ENCODE measurements around the gene RNF115. TPM values are rescaled to one million over a fixed set of nuclear protein-coding genes. Genes with fewer than 3 reads are reported as not detected.
"Not testable (repeated sequence)": the region's sequence is repeated elsewhere in the genome, so short reads cannot be mapped to it uniquely, and the experiment has no call there.

The RNF115 gene
- total RNA-seq, 1 experiment from 2014 or later, result 23.8 TPM

- H3K4me3 ChIP-seq, result peak overlapping the region; percentile 46
- no peaks in the 10 kb centered on the region for H3K9me3 ChIP-seq (replicated peaks)
- H3K27ac ChIP-seq, result no peak overlapping the region; the same call in 1 of the 2 replicates
- H3K27me3 ChIP-seq (replicated peaks), result no peaks in the 10 kb centered on the region
- peak in 1 of 2 experiments; percentile 48 for DNase-seq (ENCODE audit: low read depth in 1 of 2, low spot score in 2 of 2)
- H3K36me3 ChIP-seq, result peaks cover 68% of the 10 kb centered on the region
- peaks cover 29% of the 10 kb centered on the region for H3K4me1 ChIP-seq (replicated peaks)
These were observed 22.3 kb upstream of the RNF115 start for GRCh38 chr1:145846201-145846612.

DNA sequence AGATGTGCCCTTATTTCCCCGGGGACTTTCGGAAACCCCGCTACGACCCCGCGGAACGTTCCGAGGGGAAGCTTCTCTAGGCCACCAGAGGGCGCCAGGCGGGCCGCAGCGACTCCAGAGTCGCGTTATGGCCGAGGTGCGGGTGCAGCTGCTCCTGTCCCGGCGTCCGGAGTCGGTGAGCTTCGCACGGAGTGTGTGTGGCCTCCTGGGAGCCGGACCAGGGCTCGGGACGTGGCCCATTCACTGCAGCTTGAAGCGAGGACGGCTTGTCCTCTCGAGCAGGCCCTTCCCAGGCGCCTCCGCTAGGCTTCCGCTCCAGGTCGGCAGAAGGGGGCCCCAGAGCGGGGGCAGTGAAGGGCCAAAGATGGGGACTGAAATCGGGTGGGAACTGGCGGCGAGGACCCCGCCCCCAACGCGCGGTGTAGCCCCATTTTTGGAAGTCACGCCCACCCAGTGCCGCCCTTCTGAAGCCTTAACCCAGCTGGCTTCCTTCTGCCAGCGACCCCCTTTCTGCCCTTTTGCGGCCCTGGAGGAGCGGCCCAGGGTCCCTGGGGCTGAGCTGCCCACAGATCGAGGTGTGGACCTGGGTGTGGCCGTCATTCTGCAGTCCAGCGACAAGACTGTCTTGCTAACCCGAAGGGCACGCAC is 21.7 kb upstream of the RNF115 start, which contains the start of gene NUDT17:
Gene NUDT17, plus strand, starts transcription at position 117 of the 648 bp plus-strand sequence. Its CDS starts 11 bp downstream, at position 128.
- Histone ChIP-seq H3K4me3 (peak within 1 kb of the TSS; percentile 46), H3K36me3 (peaks cover 68% of the 10 kb centered on the region), H3K4me1 (replicated peaks) (peaks cover 29% of the 10 kb centered on the region), H3K27me3 (replicated peaks) (no peaks in the 10 kb centered on the region), H3K9me3 (replicated peaks) (no peaks in the 10 kb centered on the region), H3K27ac (peak within 1 kb of the TSS; percentile 31)
- peak; percentile 84 to 86 for DNase-seq (ENCODE audit: low read depth in 1 of 2, low spot score in 2 of 2)

DNA sequence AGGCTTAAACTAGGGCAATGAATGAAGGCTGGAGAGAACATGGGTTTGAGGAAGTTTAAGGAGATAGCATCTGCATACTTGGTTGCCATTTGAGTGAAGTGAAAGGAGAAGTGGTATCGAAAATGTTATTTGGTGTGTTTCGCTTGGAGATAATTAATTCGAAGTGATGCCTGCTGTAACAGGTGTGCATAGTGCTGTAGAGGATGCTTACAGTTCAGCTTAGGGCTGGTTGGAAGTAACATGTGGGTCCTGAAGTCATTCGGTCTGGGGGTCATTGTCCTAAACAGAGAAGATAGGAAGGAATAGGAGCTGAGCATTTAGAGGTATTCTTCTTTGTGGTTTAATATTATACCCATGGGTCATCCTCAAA is 21.2 kb upstream of the RNF115 start:
- peak overlapping the region; percentile 46 for H3K4me3 ChIP-seq
- H3K36me3 ChIP-seq, result peaks cover 68% of the 10 kb centered on the region
- H3K9me3 ChIP-seq (replicated peaks), result no peaks in the 10 kb centered on the region
- DNase-seq (ENCODE audit: low read depth in 1 of 2, low spot score in 2 of 2), result no peak
- no peaks in the 10 kb centered on the region for H3K27me3 ChIP-seq (replicated peaks)
- no peak overlapping the region for H3K27ac ChIP-seq
- peaks cover 25% of the 10 kb centered on the region for H3K4me1 ChIP-seq (replicated peaks)

- H3K27me3 ChIP-seq (replicated peaks), result no peaks in the 10 kb centered on the region
- no peaks in the 10 kb centered on the region for H3K9me3 ChIP-seq (replicated peaks)
- H3K27ac ChIP-seq, result no peak overlapping the region
- peaks cover 14% of the 10 kb centered on the region for H3K4me1 ChIP-seq (replicated peaks)
- DNase-seq (ENCODE audit: low read depth in 1 of 2, low spot score in 2 of 2), result no peak
- peaks cover 68% of the 10 kb centered on the region for H3K36me3 ChIP-seq
- H3K4me3 ChIP-seq, result no peak overlapping the region
These were observed 19.1 kb upstream of the RNF115 start for GRCh38 chr1:145843031-145843430.

DNA sequence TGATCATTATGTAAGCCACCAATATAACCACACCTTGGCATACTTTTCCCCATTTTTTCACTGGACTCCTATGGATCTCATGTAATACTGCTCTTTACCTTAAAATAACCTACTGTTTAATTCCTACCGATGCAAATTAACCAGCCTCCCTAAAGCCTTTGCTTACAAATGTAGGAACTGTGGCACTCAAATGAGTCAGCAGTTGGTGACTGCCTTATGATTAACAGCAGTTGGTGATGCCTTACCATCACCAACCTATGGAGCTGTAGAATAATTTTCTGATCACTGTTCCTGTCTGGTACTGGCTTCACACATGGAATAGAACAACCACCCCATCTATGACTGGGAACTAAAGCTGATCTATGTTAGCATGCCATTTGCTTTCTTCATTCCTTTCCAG is 13.8 kb upstream of the RNF115 start:
- no peak overlapping the region for H3K4me3 ChIP-seq
- H3K36me3 ChIP-seq, result peaks cover 97% of the 10 kb centered on the region
- no peaks in the 10 kb centered on the region for H3K27me3 ChIP-seq (replicated peaks)
- H3K9me3 ChIP-seq (replicated peaks), result no peaks in the 10 kb centered on the region
- H3K4me1 ChIP-seq (replicated peaks), result no peaks in the 10 kb centered on the region
- no peak for DNase-seq (ENCODE audit: low read depth in 1 of 2, low spot score in 2 of 2)
- no peak overlapping the region for H3K27ac ChIP-seq

- DNase-seq (ENCODE audit: low read depth in 1 of 2, low spot score in 2 of 2), result not testable (repeated sequence)
These were observed 6.9 kb upstream of the RNF115 start for GRCh38 chr1:145830810-145831209.

GRCh38 chr1:145828367-145829026 is 4.6 kb upstream of the RNF115 start:
- Histone ChIP-seq H3K27ac (no peak overlapping the region), H3K36me3 (peaks cover 93% of the 10 kb centered on the region), H3K4me3 (no peak overlapping the region), H3K9me3 (replicated peaks) (no peaks in the 10 kb centered on the region), H3K4me1 (replicated peaks) (peaks cover 7% of the 10 kb centered on the region), H3K27me3 (replicated peaks) (no peaks in the 10 kb centered on the region)
- no peak for DNase-seq (ENCODE audit: low read depth in 1 of 2, low spot score in 2 of 2)

More at GRCh38 chr1:145830810-145831209, 6.9 kb upstream of the RNF115 start:
- H3K36me3 ChIP-seq, result peaks cover 98% of the 10 kb centered on the region
- H3K9me3 ChIP-seq (replicated peaks); H3K27ac ChIP-seq; H3K4me1 ChIP-seq (replicated peaks); H3K27me3 ChIP-seq (replicated peaks); H3K4me3 ChIP-seq: not testable (repeated sequence)

GRCh38 chr1:145827966-145828365 is 4.1 kb upstream of the RNF115 start:
- H3K27ac ChIP-seq, result no peak overlapping the region
- no peaks in the 10 kb centered on the region for H3K27me3 ChIP-seq (replicated peaks)
- no peak overlapping the region for H3K4me3 ChIP-seq
- peaks cover 7% of the 10 kb centered on the region for H3K4me1 ChIP-seq (replicated peaks)
- no peak for DNase-seq (ENCODE audit: low read depth in 1 of 2, low spot score in 2 of 2)
- no peaks in the 10 kb centered on the region for H3K9me3 ChIP-seq (replicated peaks)
- H3K36me3 ChIP-seq, result peaks cover 88% of the 10 kb centered on the region

DNA sequence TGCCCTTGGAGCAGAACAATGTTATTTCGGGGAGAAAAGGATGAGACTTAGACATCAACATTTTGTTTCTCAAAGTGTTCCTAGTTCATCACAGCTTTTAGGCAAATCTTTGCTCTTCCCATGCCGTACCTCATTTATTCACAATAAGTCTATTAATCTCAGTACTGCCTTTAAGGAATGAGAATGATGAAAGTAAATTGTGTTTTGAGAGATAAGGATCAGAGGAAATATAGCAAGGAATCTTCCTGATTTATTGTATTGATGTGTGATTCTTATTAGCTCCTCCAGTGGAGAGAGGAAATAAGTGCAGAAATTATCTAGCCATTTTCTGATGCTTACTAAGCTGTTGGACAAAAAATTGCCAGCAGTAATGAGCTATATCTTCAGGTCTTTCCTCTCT is 2.1 kb upstream of the RNF115 start:
- no peaks in the 10 kb centered on the region for H3K27me3 ChIP-seq (replicated peaks)
- no peak for DNase-seq (ENCODE audit: low read depth in 1 of 2, low spot score in 2 of 2)
- no peaks in the 10 kb centered on the region for H3K9me3 ChIP-seq (replicated peaks)
- H3K27ac ChIP-seq, result no peak overlapping the region
- peaks cover 69% of the 10 kb centered on the region for H3K36me3 ChIP-seq
- H3K4me3 ChIP-seq, result no peak overlapping the region
- H3K4me1 ChIP-seq (replicated peaks), result peaks cover 7% of the 10 kb centered on the region

GRCh38 chr1:145824499-145824842 is 576 bp upstream of the RNF115 start:
- Histone ChIP-seq H3K4me1 (replicated peaks) (peaks cover 7% of the 10 kb centered on the region), H3K36me3 (peaks cover 54% of the 10 kb centered on the region), H3K27me3 (replicated peaks) (no peaks in the 10 kb centered on the region), H3K4me3 (peak overlapping the region; percentile 83), H3K27ac (peak overlapping the region; percentile 83), H3K9me3 (replicated peaks) (no peaks in the 10 kb centered on the region)
- DNase-seq (ENCODE audit: low read depth in 1 of 2, low spot score in 2 of 2), result no peak

DNA sequence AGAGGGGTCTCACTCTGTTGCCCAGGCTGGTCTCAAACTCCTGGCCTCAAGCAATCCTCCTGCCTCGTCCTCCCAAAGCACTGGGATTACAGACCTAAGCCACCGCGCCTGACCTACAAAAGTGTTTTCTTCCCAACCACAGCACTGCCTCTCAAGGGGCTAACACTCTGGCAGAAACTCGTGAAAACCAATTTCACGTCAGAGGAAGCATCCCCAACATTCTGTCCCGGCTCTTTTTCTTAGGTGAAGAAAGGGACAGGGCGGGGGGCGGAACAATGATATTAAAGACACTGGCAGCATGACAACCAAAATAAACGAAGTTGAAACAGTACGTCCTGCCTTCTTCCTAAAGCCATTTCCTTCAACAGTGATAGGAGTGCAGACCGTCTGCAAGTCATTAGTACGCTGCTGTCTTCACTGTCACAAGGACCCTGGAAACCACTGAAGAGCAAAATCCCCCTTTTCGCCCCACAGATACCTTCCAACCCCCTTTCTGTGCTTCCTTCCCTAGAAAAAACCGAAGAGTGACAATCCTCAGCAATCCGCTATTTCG is 1.0 kb downstream of the RNF115 start:
- DNase-seq (ENCODE audit: low read depth in 1 of 2, low spot score in 2 of 2); H3K27ac ChIP-seq; H3K27me3 ChIP-seq (replicated peaks); H3K9me3 ChIP-seq (replicated peaks); H3K4me1 ChIP-seq (replicated peaks); H3K4me3 ChIP-seq: not testable (repeated sequence)
- peaks cover 38% of the 10 kb centered on the region for H3K36me3 ChIP-seq

- not testable (repeated sequence) for H3K4me1 ChIP-seq (replicated peaks); H3K9me3 ChIP-seq (replicated peaks); H3K27ac ChIP-seq; H3K27me3 ChIP-seq (replicated peaks); H3K36me3 ChIP-seq; H3K4me3 ChIP-seq
- DNase-seq (ENCODE audit: low read depth in 1 of 2, low spot score in 2 of 2), result peak in 1 of 2 experiments; percentile 64
These were observed 5.8 kb downstream of the RNF115 start for GRCh38 chr1:145818095-145818494.

DNA sequence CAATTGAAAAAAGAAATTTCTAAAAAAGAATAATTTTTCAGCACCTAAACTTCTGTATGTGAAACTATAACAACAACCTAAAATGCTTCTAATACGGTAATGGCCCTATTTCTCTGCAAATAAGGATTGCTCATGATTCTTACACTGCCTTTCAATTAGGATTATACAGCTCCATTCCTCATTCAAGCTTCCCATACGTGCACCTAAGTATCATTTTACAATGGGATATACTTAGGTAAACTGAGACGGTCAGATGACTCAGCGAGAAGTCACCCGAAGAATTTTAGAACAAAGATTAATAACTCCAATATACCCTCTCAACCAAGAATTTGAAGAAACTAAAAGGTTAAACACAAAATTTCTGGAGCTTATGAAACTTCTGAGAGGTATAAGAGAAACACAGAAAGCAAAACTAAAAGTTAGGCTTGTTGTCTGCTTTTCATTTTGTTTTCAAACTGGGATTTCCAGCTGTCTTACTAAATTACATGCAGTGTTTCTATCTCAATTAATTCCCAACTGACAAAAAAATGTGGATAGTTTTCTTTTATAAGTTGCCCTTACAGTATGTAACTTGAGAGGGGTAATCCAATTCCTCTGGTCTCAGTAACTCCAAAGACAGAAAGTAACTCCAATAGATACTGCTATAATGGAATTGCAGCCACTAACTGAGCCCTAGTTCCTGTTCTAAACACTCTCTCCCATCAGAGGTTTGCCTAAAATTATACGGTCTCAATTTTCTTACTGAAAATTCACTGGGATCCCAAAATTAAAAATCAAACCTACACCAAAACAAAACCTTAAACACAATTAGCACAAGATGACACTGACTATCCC is 10.7 kb downstream of the RNF115 start:
- not testable (repeated sequence) for H3K4me3 ChIP-seq; DNase-seq (ENCODE audit: low read depth in 1 of 2, low spot score in 2 of 2); H3K36me3 ChIP-seq; H3K9me3 ChIP-seq (replicated peaks); H3K27me3 ChIP-seq (replicated peaks); H3K4me1 ChIP-seq (replicated peaks); H3K27ac ChIP-seq

DNA sequence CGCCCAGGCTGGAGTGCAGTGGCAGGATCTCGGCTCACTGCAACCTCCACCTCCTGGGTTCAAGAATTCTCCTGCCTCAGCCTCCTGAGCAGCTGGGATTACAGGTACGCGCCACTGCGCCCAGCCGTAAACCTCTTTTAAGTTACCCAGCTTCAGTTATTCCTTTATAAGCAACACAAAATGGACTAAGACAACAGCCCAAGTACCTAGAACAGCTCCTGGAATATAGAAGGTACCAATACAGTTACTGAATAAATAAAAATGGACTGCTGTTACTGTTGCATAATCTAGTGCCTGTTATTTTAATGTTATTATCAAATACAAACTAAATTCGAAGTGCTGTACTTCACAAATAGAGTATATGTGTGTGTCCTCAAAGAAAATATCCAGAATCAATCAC is 17.1 kb downstream of the RNF115 start:
- H3K4me3 ChIP-seq, result no peak overlapping the region
- no peaks in the 10 kb centered on the region for H3K27me3 ChIP-seq (replicated peaks)
- DNase-seq (ENCODE audit: low read depth in 1 of 2, low spot score in 2 of 2), result no peak
- no peaks in the 10 kb centered on the region for H3K9me3 ChIP-seq (replicated peaks)
- H3K4me1 ChIP-seq (replicated peaks), result peaks cover 36% of the 10 kb centered on the region
- H3K36me3 ChIP-seq, result no peaks in the 10 kb centered on the region
- no peak overlapping the region for H3K27ac ChIP-seq
